Breast epithelium (tissue), 4 donors: ENCODE measurements around the gene PMM1. TPM values are rescaled to one million over a fixed set of nuclear protein-coding genes. Genes with fewer than 3 reads are reported as not detected.

ENCODE experiments used
- DNase-seq, 2 donors: peaks; one replicate each; pipeline ENCODE4 v3.0.0-alpha.2; 2019; ENCODE audit warnings: low spot score in 2 of 2
- H3K27ac ChIP-seq, 2 donors: fragments of 200-600 bp; sonication (generic) in 1 of 2; one replicate each; pipeline ENCODE4 v1.5.1; 2016 to 2019; ENCODE audit warnings: mild to moderate bottlenecking in 1 of 2
- H3K27me3 ChIP-seq, 2 donors: fragments of 200-600 bp; sonication (generic) in 1 of 2; one replicate each; pipeline versions ENCODE4 v1.5.1 to v1.6.0; 2017 to 2019; ENCODE audit warnings: control low read depth in 1 of 2, mild to moderate bottlenecking in 1 of 2
- H3K36me3 ChIP-seq: fragments of 200-600 bp; one replicate; pipeline ENCODE4 v1.5.1; 2019
- H3K4me1 ChIP-seq, 2 donors: fragments of 200-600 bp; sonication (generic); one replicate each; pipeline ENCODE4 v1.5.1; 2016 to 2019; ENCODE audit warnings: control low read depth in 1 of 2
- H3K4me3 ChIP-seq, 3 donors: fragments of 200-600 bp; sonication (generic); 1 replicate in 2 of 3; 2 replicates in 1 of 3; pipeline ENCODE4 v1.5.1; 2016 to 2019; ENCODE audit warnings: mild to moderate bottlenecking in 3 of 3, moderate library complexity in 2 of 3
- H3K9me3 ChIP-seq, 2 donors: fragments of 200-600 bp; sonication (generic) in 1 of 2; one replicate each; pipeline ENCODE4 v1.5.1; 2016 to 2019; ENCODE audit warnings: control low read depth in 1 of 2
- CTCF ChIP-seq, 3 donors: fragments of 450-650 bp; IDR thresholded peaks; one replicate each; pipeline ENCODE4 v1.5.1; 2016 to 2017; ENCODE audit warnings: antibody characterized with exemption in 3 of 3, mild to moderate bottlenecking in 3 of 3, moderate library complexity in 3 of 3
- POLR2A ChIP-seq: fragments of 450-650 bp; IDR thresholded peaks from one replicate; pipeline ENCODE4 v1.6.1; 2016; ENCODE audit warnings: antibody characterized with exemption, mild to moderate bottlenecking, moderate library complexity
- POLR2AphosphoS5 ChIP-seq, 3 donors: sonication (generic); formaldehyde crosslinking; IDR thresholded peaks; one replicate each; pipeline ENCODE4 v1.6.1; 2017; ENCODE audit warnings: antibody characterized with exemption in 3 of 3
- intact Hi-C: fragments of 100-400 bp; cut with DNase I; formaldehyde crosslinking; loops from one replicate; pipeline ENCODE4 v1.15.1; 2023; ENCODE audit warnings: low total_unique reads
- total RNA-seq, 3 donors: library from RNA; depleted of rRNA; stranded (reverse); fragments of >200 nt; gene quantifications; one replicate each; pipeline ENCODE4 v1.1.0, GENCODE V29; 2016

Gene PMM1
- total RNA-seq, 3 donors from 2014 or later: 42.7 to 74.1 (median 48.5) TPM

- no peak overlapping the region for H3K4me3 ChIP-seq
- no peaks in the 10 kb centered on the region for H3K36me3 ChIP-seq
- no peaks in the 10 kb centered on the region for H3K27me3 ChIP-seq
- no peaks in the 10 kb centered on the region for H3K9me3 ChIP-seq
- intact Hi-C loops: no loop called here
- no peak for DNase-seq
- H3K4me1 ChIP-seq: peaks cover 0 to 12% of the 10 kb centered on the region in 2 donors
- H3K27ac ChIP-seq: no peak overlapping the region
- TF ChIP-seq POLR2A (no peak), CTCF (IDR thresholded peaks at IDR 0.05) (no peak), POLR2AphosphoS5 (IDR thresholded peaks at IDR 0.05) (no peak)
These were observed 51.1 kb downstream of the PMM1 start for GRCh38 chr22:41538583-41538982.

GRCh38 chr22:41537203-41537602 lies 52.4 kb downstream of the PMM1 start:
- Histone ChIP-seq H3K4me1 (peaks cover 0 to 6% of the 10 kb centered on the region in 2 donors), H3K27me3 (no peaks in the 10 kb centered on the region), H3K4me3 (no peak overlapping the region), H3K36me3 (no peaks in the 10 kb centered on the region), H3K9me3 (no peaks in the 10 kb centered on the region), H3K27ac (no peak overlapping the region)
- TF ChIP-seq CTCF (IDR thresholded peaks at IDR 0.05) (no peak), POLR2A (no peak)
- intact Hi-C loops: no loop called here
- no peak for DNase-seq

GRCh38 chr22:41535244-41535643 lies 54.4 kb downstream of the PMM1 start:
- Histone ChIP-seq H3K9me3 (no peaks in the 10 kb centered on the region), H3K27me3 (no peaks in the 10 kb centered on the region), H3K27ac (no peak overlapping the region), H3K36me3 (peaks cover 6% of the 10 kb centered on the region), H3K4me3 (no peak overlapping the region), H3K4me1 (peaks cover 0 to 6% of the 10 kb centered on the region in 2 donors)
- intact Hi-C loops: no loop called here
- DNase-seq: no peak
- TF ChIP-seq CTCF (IDR thresholded peaks at IDR 0.05) (no peak), POLR2AphosphoS5 (IDR thresholded peaks at IDR 0.05) (no peak), POLR2A (no peak)

DNA sequence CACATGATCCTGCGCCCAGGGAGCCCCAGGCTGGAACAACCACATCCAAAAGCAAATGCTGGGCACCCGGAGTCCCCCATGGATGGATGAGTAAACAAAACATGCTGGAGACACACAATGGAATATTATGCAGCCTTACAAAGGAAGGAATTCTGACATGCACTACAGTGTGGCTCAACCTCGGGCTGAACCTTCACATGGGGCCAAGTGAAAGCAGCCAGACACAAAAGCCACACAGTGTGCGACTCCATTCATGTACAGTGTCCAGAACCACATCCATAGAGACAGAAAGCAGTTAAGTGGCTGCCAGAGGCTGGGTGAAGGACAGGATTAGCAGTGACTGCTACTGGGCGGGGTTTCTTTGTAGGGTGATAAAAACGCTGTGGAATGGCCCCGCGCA lies 55.4 kb downstream of the PMM1 start:
- Histone ChIP-seq H3K27me3 (no peaks in the 10 kb centered on the region), H3K9me3 (no peaks in the 10 kb centered on the region), H3K27ac (no peak overlapping the region), H3K4me1 (peaks cover 0 to 6% of the 10 kb centered on the region in 2 donors), H3K36me3 (peaks cover 6% of the 10 kb centered on the region), H3K4me3 (no peak overlapping the region)
- intact Hi-C loops: no loop called here
- no peak for DNase-seq
- TF ChIP-seq CTCF (IDR thresholded peaks at IDR 0.05) (no peak), POLR2A (no peak), POLR2AphosphoS5 (IDR thresholded peaks at IDR 0.05) (no peak)

GRCh38 chr22:41532908-41533825 lies 56.5 kb downstream of the PMM1 start:
- Histone ChIP-seq H3K9me3 (no peaks in the 10 kb centered on the region), H3K27me3 (no peaks in the 10 kb centered on the region), H3K4me1 (peaks cover 0 to 6% of the 10 kb centered on the region in 2 donors), H3K36me3 (peaks cover 6% of the 10 kb centered on the region), H3K27ac (peak overlapping the region; percentile 10 to 36), H3K4me3 (no peak overlapping the region)
- TF ChIP-seq CTCF (IDR thresholded peaks at IDR 0.05): peak; percentile 60 to 64 (median 63)
- no peak for TF ChIP-seq POLR2AphosphoS5 (IDR thresholded peaks at IDR 0.05)
- TF ChIP-seq POLR2A: no peak
- intact Hi-C loops: no loop called here
- DNase-seq: no peak
